Caco-2 (cell line): Measurements from ENCODE around the gene RASA4B. TPM values are rescaled to one million over a fixed set of nuclear protein-coding genes. Genes with fewer than 3 reads are reported as not detected.
"Not testable (repeated sequence)": the region's sequence is repeated elsewhere in the genome, so short reads cannot be mapped to it uniquely, and the experiment has no call there.

Source experiments
- BruUV-seq: library from RNA; stranded (reverse); fragments of 400-500 nt; replicated peaks from 2 replicates; lab custom pipeline; 2021; lab: Mats Ljungman, UMichigan
- CTCF ChIA-PET: fragments of 300-600 bp; sonication (Branson Sonifier 250); formaldehyde crosslinking; loops from one replicate; lab custom pipeline; 2022; ENCODE audit warnings: antibody characterized with exemption; lab: Charles Lee
- POLR2A ChIA-PET: fragments of 300-600 bp; sonication (Branson Sonifier 250); formaldehyde crosslinking; loops from one replicate; lab custom pipeline; 2022; ENCODE audit warnings: antibody characterized with exemption; lab: Charles Lee
- DNase-seq, 2 experiments: peaks; one replicate each; pipeline versions ENCODE4 v3.0.0 to v3.0.0-alpha.2; 2020 to 2022
- H3K27me3 ChIP-seq: replicated peaks from 2 replicates; pipeline ENCODE4 v1.6.0; 2011; ENCODE audit warnings: low read length; ENCODE audit not compliant: control insufficient read depth, insufficient read depth
- H3K36me3 ChIP-seq: 2 replicates; pipeline ENCODE4 v1.5.1; 2011; ENCODE audit warnings: low read length; ENCODE audit not compliant: control insufficient read depth, insufficient read depth
- H3K4me1 ChIP-seq: fragments of 250-450 bp; sonication (Bioruptor Pico); 2 replicates; pipeline ENCODE4 v1.5.1; 2020; ENCODE audit warnings: mild to moderate bottlenecking
- H3K4me3 ChIP-seq: 2 replicates; pipeline ENCODE4 v1.5.1; 2011; ENCODE audit warnings: low read depth, mild to moderate bottlenecking, control low read depth, low read length
- H3K9me3 ChIP-seq: fragments of 250-450 bp; sonication (Bioruptor Pico); 2 replicates; pipeline ENCODE4 v1.5.1; 2020; ENCODE audit warnings: mild to moderate bottlenecking, moderate library complexity
- H3K27ac Mint-ChIP-seq: one replicate; pipeline ENCODE4 v1.8.0; 2022; ENCODE audit warnings: mixed read lengths; ENCODE audit not compliant: unreplicated experiment
- H3K27me3 Mint-ChIP-seq: one replicate; pipeline ENCODE4 v1.8.0; 2022; ENCODE audit warnings: mixed read lengths; ENCODE audit not compliant: insufficient read depth, unreplicated experiment
- H3K36me3 Mint-ChIP-seq: one replicate; pipeline ENCODE4 v1.8.0; 2022; ENCODE audit warnings: mild to moderate bottlenecking, mixed read lengths; ENCODE audit not compliant: insufficient read depth, unreplicated experiment
- H3K4me1 Mint-ChIP-seq: one replicate; pipeline ENCODE4 v1.8.0; 2022; ENCODE audit warnings: low read depth, mixed read lengths; ENCODE audit not compliant: unreplicated experiment
- H3K4me3 Mint-ChIP-seq: one replicate; pipeline ENCODE4 v1.8.0; 2022; ENCODE audit warnings: mild to moderate bottlenecking, moderate library complexity, mixed read lengths; ENCODE audit not compliant: unreplicated experiment
- H3K9me3 Mint-ChIP-seq: one replicate; pipeline ENCODE4 v1.8.0; 2022; ENCODE audit warnings: mixed read lengths; ENCODE audit not compliant: unreplicated experiment
- intact Hi-C: fragments of 100-400 bp; cut with micrococcal nuclease; formaldehyde crosslinking; loops from one replicate; pipeline ENCODE4 v1.10.0; 2022; ENCODE audit not compliant: unreplicated experiment
- total RNA-seq: library from RNA; stranded (reverse); gene quantifications from 2 replicates; pipeline ENCODE4 v1.2.3, GENCODE V29; 2022
- TF ChIP-seq, protein P1 (sequence below), 2 experiments: fragments of 200-600 bp in 1 of 2; IDR thresholded peaks; 1 replicate in 1 of 2; 2 replicates in 1 of 2; pipeline versions ENCODE4 v1.5.1 to v1.8.0; 2011 to 2022; ENCODE audit warnings: antibody characterized with exemption in 1 of 2, control low read depth in 1 of 2, inconsistent platforms in 1 of 2, low read depth in 1 of 2, low read length in 1 of 2, mild to moderate bottlenecking in 1 of 2, moderate library complexity in 1 of 2; ENCODE audit not compliant: insufficient read depth in 1 of 2, severe bottlenecking in 1 of 2, unreplicated experiment in 1 of 2

RASA4B gene
- total RNA-seq, 1 experiment from 2014 or later: 3.2 TPM

GRCh38 chr7:102481962-102482361 lies 35.6 kb downstream of the RASA4B start:
- H3K4me3 Mint-ChIP-seq, H3K36me3 Mint-ChIP-seq, H3K4me1 ChIP-seq, H3K36me3 ChIP-seq, H3K27me3 Mint-ChIP-seq, H3K27me3 ChIP-seq, H3K4me1 Mint-ChIP-seq, CTCF ChIA-PET, H3K4me3 ChIP-seq, intact Hi-C loops, H3K27ac Mint-ChIP-seq, H3K9me3 ChIP-seq, BruUV-seq, H3K9me3 Mint-ChIP-seq, POLR2A ChIA-PET: not testable (repeated sequence)
- peak in 1 of 2 experiments; percentile 4 for DNase-seq

DNA sequence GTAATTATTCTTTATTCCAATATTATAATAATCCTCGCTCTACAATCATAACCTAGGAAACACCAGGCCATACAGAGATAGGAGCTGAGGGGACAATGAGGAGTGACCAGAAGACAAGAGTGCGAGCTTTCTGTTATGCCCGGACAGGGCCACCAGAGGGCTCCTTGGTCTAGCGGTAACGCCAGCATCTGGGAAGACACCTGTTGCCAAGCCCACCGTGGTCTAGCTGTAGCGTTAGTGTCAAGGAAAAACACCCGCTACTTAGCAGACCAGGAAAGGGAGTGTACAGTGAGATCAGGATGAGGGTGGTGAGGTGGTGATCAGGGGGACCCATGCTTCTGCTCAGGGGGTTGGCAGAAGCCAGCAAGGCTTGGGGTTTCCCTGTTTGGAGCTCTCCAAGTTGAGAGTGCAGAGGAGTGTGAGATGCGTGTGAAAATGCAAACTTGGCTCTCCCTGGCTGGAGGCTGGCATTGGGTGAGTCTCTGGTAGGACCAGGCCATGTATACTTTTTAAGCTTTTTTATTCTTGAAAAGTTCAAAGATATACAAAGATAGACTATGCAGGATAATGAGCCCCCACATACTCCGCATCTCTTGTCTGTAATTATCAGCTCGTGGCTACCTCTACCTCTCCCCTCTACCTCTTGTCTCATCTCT lies 37.5 kb downstream of the RASA4B start:
- intact Hi-C loops, H3K9me3 Mint-ChIP-seq, POLR2A ChIA-PET, H3K9me3 ChIP-seq, CTCF ChIA-PET, H3K4me3 Mint-ChIP-seq, H3K27me3 Mint-ChIP-seq, H3K36me3 Mint-ChIP-seq, H3K27ac Mint-ChIP-seq, H3K36me3 ChIP-seq, H3K4me1 Mint-ChIP-seq, H3K4me3 ChIP-seq, H3K4me1 ChIP-seq, H3K27me3 ChIP-seq, BruUV-seq: not testable (repeated sequence)
- peak; percentile 63 to 64 for DNase-seq
- TF ChIP-seq, protein P1, sequence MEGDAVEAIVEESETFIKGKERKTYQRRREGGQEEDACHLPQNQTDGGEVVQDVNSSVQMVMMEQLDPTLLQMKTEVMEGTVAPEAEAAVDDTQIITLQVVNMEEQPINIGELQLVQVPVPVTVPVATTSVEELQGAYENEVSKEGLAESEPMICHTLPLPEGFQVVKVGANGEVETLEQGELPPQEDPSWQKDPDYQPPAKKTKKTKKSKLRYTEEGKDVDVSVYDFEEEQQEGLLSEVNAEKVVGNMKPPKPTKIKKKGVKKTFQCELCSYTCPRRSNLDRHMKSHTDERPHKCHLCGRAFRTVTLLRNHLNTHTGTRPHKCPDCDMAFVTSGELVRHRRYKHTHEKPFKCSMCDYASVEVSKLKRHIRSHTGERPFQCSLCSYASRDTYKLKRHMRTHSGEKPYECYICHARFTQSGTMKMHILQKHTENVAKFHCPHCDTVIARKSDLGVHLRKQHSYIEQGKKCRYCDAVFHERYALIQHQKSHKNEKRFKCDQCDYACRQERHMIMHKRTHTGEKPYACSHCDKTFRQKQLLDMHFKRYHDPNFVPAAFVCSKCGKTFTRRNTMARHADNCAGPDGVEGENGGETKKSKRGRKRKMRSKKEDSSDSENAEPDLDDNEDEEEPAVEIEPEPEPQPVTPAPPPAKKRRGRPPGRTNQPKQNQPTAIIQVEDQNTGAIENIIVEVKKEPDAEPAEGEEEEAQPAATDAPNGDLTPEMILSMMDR (IDR thresholded peaks at IDR 0.05; ENCODE audit: insufficient read depth in 1 of 2, low read depth in 1 of 2, low read length in 1 of 2, severe bottlenecking in 1 of 2, unreplicated experiment in 1 of 2): peak in 1 of 2 experiments; percentile 3

DNA sequence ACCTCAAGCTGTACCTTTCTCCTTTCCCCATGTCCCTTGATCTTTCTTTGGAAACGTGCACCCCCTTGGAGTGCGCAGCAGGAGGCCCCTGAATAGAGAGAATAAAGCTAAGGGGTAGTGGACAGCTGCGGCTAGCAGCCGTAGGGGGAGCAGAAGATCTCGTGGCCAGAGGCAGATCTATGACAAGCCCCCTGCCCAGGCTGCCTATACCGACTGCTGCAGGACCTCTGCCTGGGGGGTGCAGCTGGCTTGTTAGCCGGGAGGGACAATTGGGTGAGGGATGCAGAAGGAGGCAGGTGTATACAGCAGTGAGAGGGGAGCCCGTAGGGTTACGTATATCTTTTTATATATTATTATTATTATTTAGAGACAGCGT lies 38.4 kb downstream of the RASA4B start:
- H3K27me3 Mint-ChIP-seq, H3K36me3 ChIP-seq, BruUV-seq, H3K4me1 ChIP-seq, H3K36me3 Mint-ChIP-seq, H3K4me3 ChIP-seq, POLR2A ChIA-PET, intact Hi-C loops, H3K9me3 Mint-ChIP-seq, H3K27ac Mint-ChIP-seq, H3K27me3 ChIP-seq, H3K9me3 ChIP-seq, H3K4me1 Mint-ChIP-seq, H3K4me3 Mint-ChIP-seq, CTCF ChIA-PET, DNase-seq: not testable (repeated sequence)

GRCh38 chr7:102478314-102479208 lies 39.0 kb downstream of the RASA4B start, which contains the start of gene POLR2J:
TSS of gene POLR2J (minus strand) at chr7:102478922. CDS start at chr7:102478860, 62 bp downstream.
- H3K36me3 Mint-ChIP-seq, POLR2A ChIA-PET, H3K36me3 ChIP-seq, intact Hi-C loops, H3K9me3 Mint-ChIP-seq, H3K9me3 ChIP-seq, CTCF ChIA-PET, H3K27me3 Mint-ChIP-seq, H3K4me1 ChIP-seq, H3K27me3 ChIP-seq, H3K4me1 Mint-ChIP-seq: not testable (repeated sequence)
- Mint-ChIP-seq H3K4me3 (peak within 1 kb of the TSS; percentile 71), H3K27ac (peak within 1 kb of the TSS; percentile 48)
- BruUV-seq: TSS peak; percentile 87
- peak; percentile 68 to 82 for DNase-seq
- peak within 1 kb of the TSS; percentile 36 for H3K4me3 ChIP-seq

DNA sequence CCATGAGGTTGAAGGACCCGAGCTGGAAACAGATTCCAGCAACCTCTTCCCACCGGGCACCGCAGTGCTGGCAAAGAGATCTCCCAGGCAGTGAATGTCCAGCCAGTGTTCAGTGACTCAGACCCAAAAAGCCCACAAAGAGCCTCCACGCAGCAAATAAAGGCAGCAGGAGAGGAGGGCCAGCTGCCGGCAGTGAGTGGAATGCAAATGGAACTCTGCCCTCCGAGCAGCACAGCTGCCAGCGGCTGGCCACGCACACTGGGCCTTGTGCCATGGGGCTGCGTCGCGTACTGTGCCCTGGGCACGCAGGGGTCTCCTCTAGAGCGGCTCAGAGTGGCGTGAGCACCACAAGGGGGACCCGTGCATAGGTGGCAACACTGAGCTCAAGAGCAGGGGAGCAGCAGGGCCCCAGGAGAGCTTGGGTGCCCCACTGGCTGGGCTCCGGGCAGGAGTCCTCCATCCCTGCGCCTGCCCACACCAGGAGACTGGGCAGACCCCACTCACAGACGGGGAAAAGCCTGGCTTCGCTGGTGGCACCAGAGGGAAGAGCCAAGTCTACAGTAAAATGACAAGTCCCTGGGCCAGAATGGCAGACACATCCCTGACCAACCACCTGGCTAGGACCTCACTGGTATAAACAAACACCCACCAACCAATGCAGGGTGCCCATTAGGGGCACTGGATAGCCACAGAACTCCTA lies 42.7 kb downstream of the RASA4B start:
- H3K9me3 ChIP-seq, POLR2A ChIA-PET, H3K36me3 ChIP-seq, H3K4me3 Mint-ChIP-seq, H3K27me3 ChIP-seq, intact Hi-C loops, H3K4me3 ChIP-seq, H3K27me3 Mint-ChIP-seq, H3K4me1 Mint-ChIP-seq, H3K4me1 ChIP-seq, BruUV-seq, H3K27ac Mint-ChIP-seq, CTCF ChIA-PET, H3K9me3 Mint-ChIP-seq: not testable (repeated sequence)
- H3K36me3 Mint-ChIP-seq: peaks cover 31% of the 10 kb centered on the region
- DNase-seq: peak; percentile 0 to 3

DNA sequence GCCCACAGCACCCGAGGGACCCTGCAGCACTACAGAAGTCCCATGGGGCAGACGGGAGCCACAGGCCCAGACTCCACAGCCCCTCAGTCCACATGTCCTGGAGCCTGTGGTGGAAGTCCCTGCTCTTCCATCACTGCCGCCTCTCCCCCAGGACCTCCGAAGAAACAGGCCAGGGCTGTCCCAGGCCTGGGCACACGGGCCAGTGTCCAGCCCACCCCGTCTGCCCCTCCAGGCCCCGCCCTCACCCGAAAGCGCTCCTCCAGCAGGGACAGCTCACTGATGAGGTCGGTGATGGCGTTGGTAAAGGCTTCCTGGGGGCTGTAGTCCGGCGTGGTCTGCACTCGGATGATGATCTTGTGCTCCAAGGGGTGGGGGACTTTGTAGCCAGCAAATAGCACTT lies 43.5 kb downstream of the RASA4B start:
- H3K27me3 ChIP-seq, BruUV-seq, CTCF ChIA-PET, POLR2A ChIA-PET, H3K27ac Mint-ChIP-seq, H3K4me1 Mint-ChIP-seq, intact Hi-C loops, H3K27me3 Mint-ChIP-seq, H3K4me3 ChIP-seq, H3K4me1 ChIP-seq, H3K4me3 Mint-ChIP-seq, H3K9me3 ChIP-seq, H3K36me3 ChIP-seq, H3K9me3 Mint-ChIP-seq: not testable (repeated sequence)
- H3K36me3 Mint-ChIP-seq: peaks cover 34% of the 10 kb centered on the region
- peak in 1 of 2 experiments; percentile 0 for DNase-seq
